Neural progenitor cell (in vitro differentiated cells): Measurements from ENCODE around the gene PHF14. TPM values are rescaled to one million over a fixed set of nuclear protein-coding genes. Genes with fewer than 3 reads are reported as not detected.

Experiments
- DNase-seq: peaks from one replicate; pipeline ENCODE4 v3.0.0-alpha.2; 2016; ENCODE audit warnings: low spot score
- H2AFZ ChIP-seq: fragments of 200-600 bp; sonication (generic); replicated peaks from 2 replicates; pipeline ENCODE4 v1.6.1; 2016; ENCODE audit warnings: antibody characterized with exemption
- H3F3A ChIP-seq: fragments of 200-600 bp; sonication (generic); 2 replicates; pipeline ENCODE4 v1.6.1; 2016; ENCODE audit warnings: antibody characterized with exemption, low read depth
- H3K27ac ChIP-seq: fragments of 200-600 bp; sonication (generic); 2 replicates; pipeline ENCODE4 v1.5.1; 2016; ENCODE audit warnings: mild to moderate bottlenecking
- H3K27me3 ChIP-seq: fragments of 200-600 bp; sonication (generic); 2 replicates; pipeline ENCODE4 v1.6.1; 2016; ENCODE audit warnings: mild to moderate bottlenecking, moderate library complexity
- H3K36me3 ChIP-seq: fragments of 200-600 bp; sonication (generic); 2 replicates; pipeline ENCODE4 v1.5.1; 2016
- H3K4me1 ChIP-seq: fragments of 200-600 bp; sonication (generic); 2 replicates; pipeline ENCODE4 v1.6.1; 2016; ENCODE audit warnings: mixed run types
- H3K4me2 ChIP-seq: fragments of 200-600 bp; sonication (generic); 2 replicates; pipeline ENCODE4 v1.6.1; 2016
- H3K4me3 ChIP-seq: fragments of 200-600 bp; sonication (generic); 2 replicates; pipeline ENCODE4 v1.5.1; 2016
- H3K79me2 ChIP-seq: fragments of 200-600 bp; sonication (generic); 2 replicates; pipeline ENCODE4 v1.6.1; 2016; ENCODE audit warnings: low read depth
- H3K9ac ChIP-seq: fragments of 200-600 bp; sonication (generic); 2 replicates; pipeline ENCODE4 v1.6.1; 2016
- H3K9me3 ChIP-seq: fragments of 200-600 bp; sonication (generic); 2 replicates; pipeline ENCODE4 v1.5.1; 2016; ENCODE audit warnings: low read depth
- H4K20me1 ChIP-seq: fragments of 200-600 bp; sonication (generic); 2 replicates; pipeline ENCODE4 v1.6.1; 2016; ENCODE audit warnings: low read depth
- H3K27ac Mint-ChIP-seq: 3 replicates; pipeline ENCODE4 v1.8.0; 2021; ENCODE audit warnings: mixed read lengths
- H3K27me3 Mint-ChIP-seq: 2 replicates; pipeline ENCODE4 v1.8.0; 2022; ENCODE audit warnings: low read depth, mild to moderate bottlenecking, inconsistent platforms, moderate library complexity, mixed read lengths; ENCODE audit not compliant: insufficient read depth
- H3K36me3 Mint-ChIP-seq: 3 replicates; pipeline ENCODE4 v1.8.0; 2021; ENCODE audit warnings: mixed read lengths
- H3K4me1 Mint-ChIP-seq: 3 replicates; pipeline ENCODE4 v1.8.0; 2021; ENCODE audit warnings: mixed read lengths
- H3K4me3 Mint-ChIP-seq: 3 replicates; pipeline ENCODE4 v1.8.0; 2021; ENCODE audit warnings: mild to moderate bottlenecking, moderate library complexity, mixed read lengths
- H3K9me3 Mint-ChIP-seq: 3 replicates; pipeline ENCODE4 v1.8.0; 2020; ENCODE audit warnings: mixed read lengths
- CTCF ChIP-seq: fragments of 200-600 bp; sonication (generic); IDR thresholded peaks from 2 replicates; pipeline ENCODE4 v1.5.1; 2017; ENCODE audit warnings: antibody characterized with exemption, mild to moderate bottlenecking
- EZH2 ChIP-seq: fragments of 200-600 bp; sonication (generic); IDR thresholded peaks from 2 replicates; pipeline ENCODE4 v1.6.1; 2017; ENCODE audit warnings: antibody characterized with exemption, mild to moderate bottlenecking, moderate library complexity
- EZH2phosphoT487 ChIP-seq: fragments of 200-600 bp; sonication (generic); IDR thresholded peaks from 2 replicates; pipeline ENCODE4 v1.6.1; 2017; ENCODE audit warnings: antibody characterized with exemption
- total RNA-seq: library from RNA; depleted of rRNA; stranded (reverse); fragments of >200 nt; gene quantifications from 2 replicates; pipeline ENCODE4 v1.2.3, GENCODE V29; 2015; ENCODE audit warnings: low replicate concordance

Gene PHF14
- total RNA-seq, 1 donor from 2014 or later: 80.4 TPM

- no peaks in the 10 kb centered on the region for H4K20me1 ChIP-seq
- H3K36me3 ChIP-seq: no peaks in the 10 kb centered on the region
- no peaks in the 10 kb centered on the region for H3K9me3 ChIP-seq
- H3K27me3 ChIP-seq: no peaks in the 10 kb centered on the region
- H3K27ac Mint-ChIP-seq: no peak overlapping the region
- H3F3A ChIP-seq: peaks cover 13% of the 10 kb centered on the region
- H3K27ac ChIP-seq: no peak overlapping the region
- H3K4me1 ChIP-seq: peaks cover 6% of the 10 kb centered on the region
- H3K4me3 ChIP-seq: no peak overlapping the region
- DNase-seq: no peak
- no peak overlapping the region for H2AFZ ChIP-seq
- H3K4me2 ChIP-seq: no peak overlapping the region
- H3K79me2 ChIP-seq: no peaks in the 10 kb centered on the region
- H3K9me3 Mint-ChIP-seq: no peaks in the 10 kb centered on the region
- H3K4me3 Mint-ChIP-seq: no peak overlapping the region
- H3K36me3 Mint-ChIP-seq: no peaks in the 10 kb centered on the region
- TF ChIP-seq EZH2 (no peak), EZH2phosphoT487 (no peak), CTCF (no peak)
- H3K27me3 Mint-ChIP-seq: no peaks in the 10 kb centered on the region
- H3K9ac ChIP-seq: no peak overlapping the region
- H3K4me1 Mint-ChIP-seq: peaks cover 4% of the 10 kb centered on the region
These were observed 201.7 kb downstream of the PHF14 start for GRCh38 chr7:11175371-11175770.

GRCh38 chr7:11175887-11176286 lies 202.2 kb downstream of the PHF14 start:
- Histone ChIP-seq H3K9me3 (no peaks in the 10 kb centered on the region), H4K20me1 (no peaks in the 10 kb centered on the region), H3K4me3 (no peak overlapping the region), H3K79me2 (no peaks in the 10 kb centered on the region), H3K9ac (no peak overlapping the region), H3K27me3 (no peaks in the 10 kb centered on the region), H3K4me2 (no peak overlapping the region), H3K4me1 (peaks cover 6% of the 10 kb centered on the region), H3K36me3 (no peaks in the 10 kb centered on the region), H3K27ac (no peak overlapping the region), H2AFZ (no peak overlapping the region), H3F3A (peaks cover 16% of the 10 kb centered on the region)
- Mint-ChIP-seq H3K9me3 (no peaks in the 10 kb centered on the region), H3K27me3 (peaks cover 2% of the 10 kb centered on the region), H3K4me1 (peaks cover 4% of the 10 kb centered on the region), H3K4me3 (no peak overlapping the region), H3K27ac (no peak overlapping the region), H3K36me3 (no peaks in the 10 kb centered on the region)
- DNase-seq: no peak
- TF ChIP-seq CTCF (no peak), EZH2 (no peak), EZH2phosphoT487 (no peak)

- Histone ChIP-seq H3K79me2 (no peaks in the 10 kb centered on the region), H3K4me3 (no peak overlapping the region), H4K20me1 (no peaks in the 10 kb centered on the region), H3K27me3 (no peaks in the 10 kb centered on the region), H3K27ac (no peak overlapping the region), H3F3A (peaks cover 18% of the 10 kb centered on the region), H3K4me1 (no peaks in the 10 kb centered on the region), H3K9ac (no peak overlapping the region), H3K36me3 (no peaks in the 10 kb centered on the region), H3K4me2 (no peak overlapping the region), H2AFZ (no peak overlapping the region), H3K9me3 (no peaks in the 10 kb centered on the region)
- TF ChIP-seq EZH2 (no peak), EZH2phosphoT487 (no peak), CTCF (no peak)
- Mint-ChIP-seq H3K4me3 (no peak overlapping the region), H3K36me3 (no peaks in the 10 kb centered on the region), H3K4me1 (no peaks in the 10 kb centered on the region), H3K27me3 (peaks cover 2% of the 10 kb centered on the region), H3K27ac (no peak overlapping the region), H3K9me3 (no peaks in the 10 kb centered on the region)
- no peak for DNase-seq
These were observed 203.4 kb downstream of the PHF14 start for GRCh38 chr7:11176985-11177555.
